ENCODE data around the gene MAP2K3. TPM values are rescaled to one million over a fixed set of nuclear protein-coding genes. Genes with fewer than 3 reads are reported as not detected.

The MAP2K3 gene
- total RNA-seq, 1 donor from 2014 or later = 22.8 TPM

Other genes starting within 250 kb of the MAP2K3 start
- 217 and 372 TPM in 2 replicates for gene USP22, start 241.7 kb upstream of the MAP2K3 start, total RNA-seq
- 28.5 and 30.0 TPM in 2 replicates for gene DHRS7B, start 157.7 kb upstream of the MAP2K3 start, total RNA-seq
- gene TMEM11, start 70.5 kb upstream of the MAP2K3 start, total RNA-seq = 14.3 and 14.8 TPM in 2 replicates
- gene NATD1, start 31.3 kb upstream of the MAP2K3 start, total RNA-seq = 2.1 and 13.4 TPM in 2 replicates
- 6.7 and 8.5 TPM in 2 replicates for gene KCNJ12, start 91.6 kb downstream of the MAP2K3 start, total RNA-seq